GM10248 (cell line): ENCODE data around the gene AKAP11.

Source experiments
- CTCF ChIA-PET: fragments of 300-600 bp; sonication (Branson Sonifier 250); formaldehyde crosslinking; extraction: SDS; loops from one replicate; lab custom pipeline; 2021; ENCODE audit warnings: antibody characterized with exemption; lab: Yijun Ruan, JAX
- POLR2A ChIA-PET: fragments of 350-650 bp; sonication (Branson Sonifier 250); formaldehyde crosslinking; extraction: SDS; loops from one replicate; lab custom pipeline; 2020; ENCODE audit warnings: antibody characterized with exemption; lab: Yijun Ruan, JAX
- DNase-seq: peaks from one replicate; pipeline ENCODE4 v3.0.0; 2012; ENCODE audit errors: extremely low spot score
- TF ChIP-seq, protein P1 (sequence below): IDR thresholded peaks from 2 replicates; pipeline ENCODE4 v1.5.1; 2012; ENCODE audit warnings: mild to moderate bottlenecking, low read depth; ENCODE audit errors: extremely low read depth, missing control alignments, control extremely low read depth

AKAP11 gene

DNA sequence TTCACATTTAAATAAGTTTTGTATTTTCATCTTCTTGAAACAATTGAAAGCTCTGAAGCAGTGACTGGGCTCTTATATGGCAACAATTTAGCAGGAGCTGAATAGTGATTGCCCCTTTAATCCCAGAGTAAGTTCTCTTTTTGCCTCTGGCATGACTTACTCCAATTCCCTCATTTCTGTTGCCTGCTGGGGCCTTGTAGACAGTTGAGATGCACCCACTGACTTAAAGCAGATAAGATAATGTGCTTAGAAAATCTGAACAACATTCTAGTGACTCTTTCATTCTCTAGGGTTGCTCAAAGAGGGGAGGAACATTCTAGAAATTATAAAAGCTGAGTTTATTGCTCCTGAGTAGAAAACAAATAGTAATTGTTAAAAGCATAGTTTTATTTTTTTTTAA is 52.8 kb downstream of the AKAP11 start:
- no peak for DNase-seq
- CTCF ChIA-PET = interaction anchor here (2.8 kb wide), 1 partner anchor 9 kb away, joined by 7 read pairs; no protein-coding TSS in a partner anchor
- TF ChIP-seq, protein P1, sequence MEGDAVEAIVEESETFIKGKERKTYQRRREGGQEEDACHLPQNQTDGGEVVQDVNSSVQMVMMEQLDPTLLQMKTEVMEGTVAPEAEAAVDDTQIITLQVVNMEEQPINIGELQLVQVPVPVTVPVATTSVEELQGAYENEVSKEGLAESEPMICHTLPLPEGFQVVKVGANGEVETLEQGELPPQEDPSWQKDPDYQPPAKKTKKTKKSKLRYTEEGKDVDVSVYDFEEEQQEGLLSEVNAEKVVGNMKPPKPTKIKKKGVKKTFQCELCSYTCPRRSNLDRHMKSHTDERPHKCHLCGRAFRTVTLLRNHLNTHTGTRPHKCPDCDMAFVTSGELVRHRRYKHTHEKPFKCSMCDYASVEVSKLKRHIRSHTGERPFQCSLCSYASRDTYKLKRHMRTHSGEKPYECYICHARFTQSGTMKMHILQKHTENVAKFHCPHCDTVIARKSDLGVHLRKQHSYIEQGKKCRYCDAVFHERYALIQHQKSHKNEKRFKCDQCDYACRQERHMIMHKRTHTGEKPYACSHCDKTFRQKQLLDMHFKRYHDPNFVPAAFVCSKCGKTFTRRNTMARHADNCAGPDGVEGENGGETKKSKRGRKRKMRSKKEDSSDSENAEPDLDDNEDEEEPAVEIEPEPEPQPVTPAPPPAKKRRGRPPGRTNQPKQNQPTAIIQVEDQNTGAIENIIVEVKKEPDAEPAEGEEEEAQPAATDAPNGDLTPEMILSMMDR = no peak
- POLR2A ChIA-PET = no interaction called here

DNA sequence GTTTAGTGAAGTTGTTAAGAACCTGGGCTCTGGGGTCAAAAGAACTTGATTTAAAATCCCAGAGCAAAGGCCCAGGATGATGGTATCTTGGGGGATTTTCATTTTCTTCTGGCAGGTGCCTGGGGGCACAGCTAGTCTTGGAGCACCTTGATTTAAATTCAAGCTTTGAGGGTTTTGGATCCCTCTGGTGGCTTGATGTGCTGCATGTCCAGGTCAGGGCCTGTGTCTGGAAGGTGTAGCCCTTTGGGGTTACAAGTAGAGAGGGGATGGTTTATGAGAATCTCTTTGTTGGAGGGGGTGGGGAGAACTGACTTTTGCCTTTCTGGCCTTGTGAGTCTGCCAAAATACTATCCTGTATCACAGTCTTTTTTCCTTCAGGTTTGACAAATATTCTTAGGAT is 55.8 kb downstream of the AKAP11 start:
- ChIA-PET CTCF (interaction anchor here (0.7 to 2.3 kb wide), 6 partner anchors 9 to 266 kb away, joined by 3 to 8 read pairs (median 3); no protein-coding TSS in a partner anchor), POLR2A (no interaction called here)
- TF ChIP-seq, protein P1 = no peak
- DNase-seq = no peak

DNA sequence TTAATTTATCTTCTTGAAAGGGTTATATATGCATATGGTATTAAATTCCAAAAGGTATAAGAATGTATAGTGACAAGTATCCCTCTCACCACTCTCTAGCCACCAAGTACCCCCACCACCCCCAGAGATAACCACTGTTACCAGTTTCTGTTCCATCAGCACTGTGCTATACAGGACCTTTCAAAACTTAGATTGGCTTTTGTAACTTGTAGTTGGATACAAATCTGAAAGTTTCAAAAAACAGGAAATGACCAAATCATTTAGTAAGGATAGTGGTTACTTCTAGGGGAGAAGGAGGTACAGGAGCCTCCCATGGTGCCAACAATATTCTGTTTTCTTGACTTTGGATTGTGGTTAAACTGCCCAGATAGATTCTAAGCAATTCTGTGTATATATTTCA is 56.7 kb downstream of the AKAP11 start:
- TF ChIP-seq, protein P1 = no peak
- DNase-seq = no peak
- POLR2A ChIA-PET = no interaction called here
- CTCF ChIA-PET = interaction anchor here (1.6 kb wide), 1 partner anchor 15 kb away, joined by 3 read pairs; no protein-coding TSS in a partner anchor

DNA sequence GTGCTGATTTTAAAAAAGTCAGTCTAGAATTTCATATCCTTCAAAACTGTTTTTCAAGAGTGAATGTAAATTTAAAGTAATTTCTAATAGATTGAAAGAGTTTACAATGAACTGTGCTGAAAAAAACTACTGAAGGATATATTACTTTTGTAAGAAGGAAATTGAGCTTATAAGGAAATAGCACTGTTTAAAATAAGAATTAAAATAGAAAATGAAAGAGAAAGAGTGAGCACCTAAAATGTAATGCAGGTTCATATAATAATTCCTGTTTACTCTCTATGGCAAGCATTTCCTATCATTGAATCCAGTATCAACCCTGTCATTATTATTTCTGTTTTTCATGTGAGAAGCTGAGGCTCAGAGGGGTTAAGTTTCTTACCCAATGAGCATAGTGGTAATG is 57.3 kb downstream of the AKAP11 start:
- TF ChIP-seq, protein P1 = no peak
- ChIA-PET POLR2A (no interaction called here), CTCF (interaction anchor here (1.6 kb wide), 1 partner anchor 16 kb away, joined by 3 read pairs; no protein-coding TSS in a partner anchor)
- DNase-seq = no peak

DNA sequence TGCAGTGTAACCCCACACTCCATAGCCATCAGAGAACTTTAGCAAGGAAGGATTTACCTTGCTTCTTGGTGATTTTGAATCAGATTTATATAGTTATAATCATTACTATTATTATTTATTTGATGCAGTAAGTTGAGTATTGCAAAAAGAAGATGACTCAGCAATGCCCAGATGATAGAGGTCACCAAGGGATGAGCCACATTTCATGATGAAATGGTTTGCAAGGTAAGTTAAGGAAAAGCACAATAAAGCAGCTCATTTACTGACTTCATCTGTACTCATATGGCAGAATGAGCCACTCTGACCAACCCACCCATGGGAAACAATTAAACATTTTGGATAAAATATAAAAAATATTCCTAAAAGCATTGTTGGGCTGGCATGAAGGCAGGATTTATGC is 59.1 kb downstream of the AKAP11 start:
- TF ChIP-seq, protein P1 = no peak
- ChIA-PET POLR2A (no interaction called here), CTCF (interaction anchor here (1.0 to 1.4 kb wide), 3 partner anchors 25 to 265 kb away, joined by 3 read pairs; no protein-coding TSS in a partner anchor)
- no peak for DNase-seq

DNA sequence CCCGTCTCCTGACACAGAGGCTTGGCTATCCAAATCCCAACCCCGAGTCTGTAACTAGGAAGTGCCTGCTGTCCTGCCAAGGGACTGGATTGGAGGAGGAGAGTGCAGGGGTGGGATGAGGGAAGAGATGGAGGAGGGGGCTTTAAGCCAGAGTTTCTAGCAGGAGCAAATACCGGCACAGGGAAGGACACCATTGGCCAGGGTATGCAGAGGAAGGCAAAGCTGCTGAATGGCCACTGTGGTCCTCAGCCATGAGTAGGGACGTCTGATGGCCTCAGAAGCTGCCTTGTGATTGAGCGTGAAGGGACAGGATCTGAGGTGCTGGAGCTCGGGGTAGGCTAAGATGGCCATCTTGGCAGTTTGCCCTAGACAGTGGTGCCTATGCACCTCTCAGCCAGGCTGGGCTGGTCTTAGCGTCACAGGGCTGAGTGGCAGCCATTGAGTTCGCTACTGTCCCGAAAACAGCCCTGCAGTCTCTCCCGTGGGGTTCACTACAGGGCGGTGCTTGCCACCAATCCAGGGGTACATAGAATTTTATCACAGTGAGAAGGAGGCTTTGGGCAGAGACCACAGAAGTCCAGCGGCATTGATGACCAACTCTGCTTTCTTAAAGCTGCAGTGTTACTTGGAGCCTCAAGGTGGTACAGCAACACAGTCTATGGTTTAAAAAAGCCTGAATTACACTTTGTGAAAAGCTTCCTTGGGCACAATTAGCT is 61.8 kb downstream of the AKAP11 start:
- ChIA-PET POLR2A (no interaction called here), CTCF (interaction anchor here (0.6 to 1.8 kb wide), 40 partner anchors 10 to 542 kb away, joined by 3 to 25 read pairs (median 4); no protein-coding TSS in a partner anchor)
- TF ChIP-seq, protein P1 = peak; percentile 78
- peak; percentile 60 for DNase-seq
